Activated CD8-positive, alpha-beta memory T cell treated with anti-CD3 and anti-CD28 coated beads for 1 hour (primary cell): Measurements from ENCODE around the gene SRSF3.
"Not testable (repeated sequence)": the region's sequence is repeated elsewhere in the genome, so short reads cannot be mapped to it uniquely, and the experiment has no call there.

Experiments used
- DNase-seq, 2 donors: peaks; one replicate each; pipeline ENCODE4 v3.0.0-alpha.2; 2020; ENCODE audit warnings: low read depth in 1 of 2; ENCODE audit errors: extremely low read depth in 1 of 2

SRSF3 gene

GRCh38 chr6:36594029-36594815 is at the start of gene SRSF3:
Gene SRSF3 (plus strand): TSS chr6:36594362. CDS start chr6:36596763, 2,401 bp downstream.
- peak; percentile 84 to 92 for DNase-seq

GRCh38 chr6:36545767-36546307 is 48.3 kb upstream of the SRSF3 start:
- no peak for DNase-seq

DNA sequence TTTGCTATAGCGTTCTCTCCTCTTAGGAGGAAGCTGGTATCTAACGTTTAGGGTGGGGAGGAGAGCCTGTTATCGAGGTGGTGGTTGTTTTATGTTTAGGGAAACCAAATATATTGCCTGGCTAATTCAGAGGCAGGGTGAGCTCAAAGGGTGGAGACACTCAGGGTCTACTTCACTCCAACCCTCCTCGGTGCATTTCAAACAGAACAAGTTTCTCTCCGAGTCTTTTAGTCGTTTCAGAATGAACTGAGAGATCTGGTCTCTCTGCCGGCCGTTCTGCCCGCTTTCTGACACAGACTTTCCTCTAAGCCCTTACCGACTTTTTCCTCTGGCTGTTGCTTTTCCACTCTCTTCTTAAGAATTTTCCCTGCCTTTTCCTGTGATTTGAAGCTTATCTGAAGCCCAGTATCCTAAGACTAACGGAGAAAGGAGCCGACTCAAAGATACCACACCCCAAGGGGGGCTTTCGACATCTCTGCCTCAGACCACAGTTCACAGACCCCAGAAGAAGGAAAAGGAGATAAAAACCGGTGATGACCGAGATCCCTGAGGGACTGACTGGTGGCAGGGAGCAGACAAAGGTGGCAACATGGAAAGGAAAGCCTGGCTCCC is 47.7 kb upstream of the SRSF3 start:
- DNase-seq, result no peak

- peak; percentile 82 to 94 for DNase-seq
Observed at GRCh38 chr6:36546920-36547645, 47.1 kb upstream of the SRSF3 start, which contains the start of gene STK38. Gene STK38 (minus strand): TSS chr6:36547479. CDS start chr6:36540202, 7,277 bp downstream.

DNA sequence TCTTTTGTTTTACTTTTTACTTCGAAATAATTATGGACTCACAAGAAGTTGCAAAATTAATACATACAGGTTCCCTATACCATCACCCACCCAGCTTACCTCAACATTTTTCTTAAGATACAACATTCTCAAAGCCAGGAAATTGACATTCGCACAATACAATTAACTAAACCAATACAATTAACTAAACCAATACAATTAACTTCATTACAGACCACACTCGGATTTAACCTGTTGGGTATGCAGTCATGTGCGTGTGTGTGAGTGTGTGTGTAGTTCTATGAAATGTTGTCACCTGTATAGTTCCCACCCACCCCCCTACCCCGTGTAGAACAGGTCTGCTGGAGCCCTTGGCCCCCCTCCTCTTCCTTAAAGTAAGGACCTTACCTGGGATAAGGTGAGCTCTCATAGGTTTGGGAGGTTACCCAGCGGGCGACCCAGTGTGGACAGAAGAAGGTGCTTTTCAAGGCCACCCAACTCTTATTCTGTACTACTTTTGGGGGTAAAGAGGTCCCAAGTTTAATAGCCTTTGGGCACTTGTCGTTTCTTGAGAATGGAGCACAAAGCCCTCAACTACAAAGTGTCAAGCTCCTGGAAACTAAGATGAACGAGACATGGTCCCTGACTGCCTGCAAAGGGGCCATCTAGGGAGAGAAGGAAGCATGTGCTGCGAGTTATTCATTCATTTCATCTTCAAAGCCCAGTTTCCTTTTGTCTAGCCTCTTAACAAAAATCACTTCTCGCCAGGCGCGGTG is 46.3 kb upstream of the SRSF3 start:
- DNase-seq, result no peak

DNA sequence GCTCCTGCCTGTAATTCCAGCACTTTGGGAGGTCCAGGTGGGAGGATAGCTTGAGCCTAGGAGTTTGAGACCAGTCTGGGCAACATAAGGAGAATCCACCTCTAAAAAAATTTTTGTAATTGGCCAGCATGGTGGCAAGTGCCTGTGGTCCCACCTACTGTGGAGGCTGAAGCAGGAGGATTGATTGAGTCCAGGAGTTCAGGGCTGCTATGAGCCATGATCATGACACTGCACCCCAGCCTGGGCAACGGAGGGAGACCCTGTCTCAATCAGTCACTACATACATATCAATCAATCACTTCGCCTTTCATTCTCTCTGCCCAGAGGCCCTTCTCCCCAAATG is 45.8 kb upstream of the SRSF3 start:
- DNase-seq, result no peak

DNA sequence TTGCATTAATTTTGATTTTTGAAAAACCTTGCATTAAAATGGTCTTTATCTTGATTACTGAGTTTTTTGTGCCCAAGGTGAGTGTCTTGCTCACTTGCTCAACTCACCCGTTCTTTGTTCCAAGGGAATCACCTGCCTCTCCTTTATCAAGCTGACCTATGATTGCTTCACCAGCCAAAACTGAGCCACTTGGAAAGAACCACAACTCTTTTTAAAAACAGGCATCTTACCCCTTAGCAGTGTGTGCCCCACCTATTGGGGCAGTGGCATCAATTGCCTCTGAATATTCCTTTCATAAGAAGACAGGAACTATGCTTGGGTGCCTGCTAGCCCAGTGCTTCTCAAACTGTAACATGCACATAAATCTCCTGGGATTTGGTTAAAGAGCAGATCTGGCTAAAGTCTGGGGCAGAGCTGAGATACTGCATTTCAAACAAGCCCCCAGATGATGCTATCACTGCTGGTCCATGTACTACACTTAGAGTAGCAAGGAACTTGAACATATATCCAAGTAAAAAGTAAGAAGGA is 43.6 kb upstream of the SRSF3 start:
- no peak for DNase-seq

- no peak for DNase-seq
Observed at GRCh38 chr6:36555750-36556252, 38.4 kb upstream of the SRSF3 start.

- no peak for DNase-seq
Observed at GRCh38 chr6:36556281-36556680, 37.9 kb upstream of the SRSF3 start.

DNA sequence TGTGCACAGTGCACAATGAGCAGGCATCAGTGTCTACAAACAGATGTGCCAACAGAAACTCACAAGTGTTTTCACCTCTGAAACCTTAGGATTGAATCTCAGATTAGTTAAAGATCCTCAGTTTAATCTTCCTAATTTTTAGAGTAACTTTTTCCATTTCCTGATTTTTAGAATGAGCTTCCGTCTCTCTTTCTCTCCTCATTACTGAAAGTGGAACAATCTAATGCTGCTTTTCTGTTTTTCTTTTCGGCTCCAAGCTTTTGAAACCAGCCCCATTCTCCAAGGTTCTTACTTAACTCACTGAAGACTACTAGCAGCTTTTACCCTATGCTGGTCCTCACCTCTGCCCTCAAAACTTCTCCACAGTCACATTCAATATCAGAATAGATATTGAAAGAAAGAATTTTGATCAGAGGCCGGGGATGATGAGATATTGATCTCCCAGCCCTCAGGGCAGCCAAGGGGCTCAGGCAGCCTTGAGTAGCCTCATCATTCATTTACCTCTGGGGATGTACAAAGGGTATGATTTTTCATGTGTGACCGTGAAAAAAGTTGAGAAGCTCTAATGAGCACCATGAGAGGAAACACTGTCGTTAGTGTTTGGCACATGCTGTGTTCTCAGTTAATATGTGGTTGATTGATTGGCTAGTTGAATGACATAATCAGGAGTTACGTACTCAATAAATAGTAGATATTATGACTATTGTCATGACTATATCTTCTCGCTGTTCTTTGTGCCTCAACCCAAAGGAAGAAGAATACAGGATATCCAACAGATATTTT is 35.0 kb upstream of the SRSF3 start:
- no peak for DNase-seq

DNA sequence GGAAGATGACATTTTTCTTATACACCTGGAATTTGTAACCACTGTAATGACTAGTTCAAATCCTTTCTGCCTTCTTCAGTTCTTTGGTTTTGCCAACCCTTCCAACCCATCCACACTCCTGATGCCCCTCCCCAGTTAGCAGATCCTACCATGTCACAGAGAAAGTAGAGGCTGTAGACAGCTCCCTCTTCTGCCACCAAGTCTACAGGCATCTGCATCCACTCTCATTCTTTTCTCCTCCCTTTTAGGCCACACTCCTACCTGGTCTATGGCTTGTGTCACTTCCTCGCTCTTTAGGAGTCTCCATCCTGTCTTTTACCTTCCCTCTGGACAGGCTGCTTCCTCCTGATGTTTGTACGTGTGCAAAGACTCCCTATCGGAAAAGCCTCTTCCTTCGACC is 33.3 kb upstream of the SRSF3 start:
- DNase-seq, result no peak

DNA sequence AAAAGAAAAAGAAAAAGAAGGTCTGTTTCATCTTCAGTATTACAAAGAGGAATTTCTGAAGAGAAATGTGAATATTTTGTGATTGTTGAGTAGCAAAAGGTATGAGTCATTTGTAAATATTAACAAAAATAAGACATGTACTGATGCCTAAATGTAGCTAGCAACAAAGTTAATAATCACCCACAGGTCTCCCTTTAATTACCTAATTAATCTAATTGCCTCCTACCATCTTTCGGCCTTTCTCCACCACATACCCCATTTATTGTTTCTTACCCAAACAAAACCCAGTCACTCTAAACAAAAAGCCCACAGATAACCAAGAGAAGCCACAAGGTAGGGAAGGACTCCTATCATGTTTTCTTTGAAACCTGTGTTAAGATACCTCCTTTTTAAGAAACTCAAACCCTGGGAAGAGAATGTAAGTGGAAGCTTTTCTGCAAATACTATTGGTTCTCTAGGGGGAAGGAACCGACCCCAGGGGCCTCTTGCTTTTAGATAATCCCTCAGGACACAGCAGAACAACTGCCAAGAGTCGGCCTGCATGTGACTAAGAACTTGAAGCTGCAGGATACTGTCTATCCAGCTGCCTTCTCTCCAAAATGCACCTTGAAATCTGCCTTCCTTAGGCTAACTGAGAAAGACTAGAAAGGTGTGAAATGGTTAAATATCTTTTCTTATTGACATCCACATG is 30.8 kb upstream of the SRSF3 start:
- DNase-seq, result no peak

- DNase-seq, result no peak
Observed at GRCh38 chr6:36563928-36564284, 30.3 kb upstream of the SRSF3 start.

DNA sequence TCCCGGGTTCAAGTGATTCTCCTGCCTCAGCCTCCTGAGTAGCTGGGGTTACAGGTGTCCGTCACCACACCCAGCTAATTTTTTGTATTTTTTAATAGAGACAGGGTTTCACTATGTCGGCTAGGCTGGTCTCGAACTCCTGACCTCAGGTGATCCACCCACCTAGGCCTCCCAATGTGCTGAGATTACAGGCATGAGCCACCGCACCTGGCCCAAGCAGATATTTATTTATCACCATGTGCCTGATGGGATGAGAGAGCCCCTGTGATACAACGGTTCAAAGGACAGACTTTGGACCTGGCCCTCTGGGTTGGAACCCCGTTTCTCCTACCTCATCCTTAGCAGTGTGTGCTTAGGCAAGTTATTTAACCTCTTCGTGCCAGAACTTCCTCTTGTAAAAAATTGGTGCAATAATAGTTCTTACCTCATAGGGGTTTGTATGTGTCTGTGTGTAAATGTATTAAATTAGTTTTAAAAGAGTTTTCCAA is 27.7 kb upstream of the SRSF3 start:
- no peak for DNase-seq

- no peak for DNase-seq
Observed at GRCh38 chr6:36570264-36570663, 23.9 kb upstream of the SRSF3 start.

- DNase-seq, result no peak
Observed at GRCh38 chr6:36571122-36572043, 22.8 kb upstream of the SRSF3 start.

- DNase-seq, result not testable (repeated sequence)
Observed at GRCh38 chr6:36572353-36573311, 21.5 kb upstream of the SRSF3 start.
